ENCODE results near the gene GSTM5. TPM values are rescaled to one million over a fixed set of nuclear protein-coding genes. Genes with fewer than 3 reads are reported as not detected.

Gene GSTM5
- total RNA-seq, 1 experiment from 2014 or later: not detected

DNA sequence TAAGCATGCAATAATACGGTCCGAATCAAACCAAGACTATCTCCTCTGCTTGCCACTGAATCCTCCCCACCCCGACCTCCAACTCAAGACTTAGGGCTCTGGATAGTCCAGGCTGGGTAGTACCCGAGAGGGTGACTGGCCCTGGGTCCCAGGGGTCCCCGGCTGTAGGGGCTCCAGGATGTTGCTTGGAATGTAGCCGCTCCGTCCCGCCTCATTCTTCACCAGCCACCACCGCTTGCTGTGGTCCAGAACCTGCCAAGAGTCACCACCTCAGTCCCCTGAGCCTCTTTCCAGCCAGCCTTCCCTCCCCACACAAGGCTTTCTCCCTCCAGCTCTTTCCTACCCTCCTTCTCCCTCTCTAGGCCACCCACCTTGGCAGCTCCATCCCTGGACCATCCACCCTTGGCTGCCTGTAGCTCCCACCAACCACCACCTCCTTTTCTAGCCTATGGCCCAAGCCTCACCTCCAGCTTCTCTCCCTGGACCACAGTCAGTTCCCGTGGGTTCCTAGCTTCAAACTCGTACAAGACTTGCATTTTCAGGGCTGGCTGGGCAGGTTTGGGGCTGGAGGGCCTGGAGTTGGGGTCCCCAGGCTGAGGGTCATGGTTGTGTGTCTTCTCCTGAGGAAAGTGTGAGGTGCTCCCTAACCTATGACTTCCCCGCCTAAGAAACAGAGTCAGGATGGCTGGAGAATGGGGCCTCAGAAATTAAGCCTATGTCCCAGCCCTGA lies 39.6 kb downstream of the GSTM5 start:
- H3K56ac ChIP-seq (ENCODE audit: insufficient read length, low read depth, low read length): no peak overlapping the region
- no peaks in the 10 kb centered on the region for H3K27me3 ChIP-seq (ENCODE audit: insufficient read depth, low read length)
- WGBS (ENCODE audit: extremely low coverage, insufficient read length, low lambda C conversion rate): no CpG with 5 or more reads among the region's 12 CpGs
- H3K79me1 ChIP-seq (ENCODE audit: insufficient read depth, low read depth, low read length, poor library complexity, severe bottlenecking): no peaks in the 10 kb centered on the region
- Mint-ChIP-seq H3K4me1 (no peaks in the 10 kb centered on the region), H3K9me3 (peaks cover 18 to 24% of the 10 kb centered on the region in 2 experiments), H3K36me3 (ENCODE audit: insufficient read depth in 1 of 3, low read depth in 3 of 3) (peaks cover 3 to 6% (median 4%) of the 10 kb centered on the region in 3 experiments; a peak in 5 of 7 replicates), H3K4me3 (no peak overlapping the region), H3K27me3 (ENCODE audit: low read depth) (peaks cover 37% of the 10 kb centered on the region), H3K27ac (no peak overlapping the region; a peak in 1 of 7 replicates)
- no peak overlapping the region for H3K4ac ChIP-seq (ENCODE audit: low read depth, low read length)
- H2AFZ ChIP-seq (ENCODE audit: low read length): no peak overlapping the region
- H3K9me3 ChIP-seq (ENCODE audit: control insufficient read depth, low read depth, low read length): no peaks in the 10 kb centered on the region
- H3K4me1 ChIP-seq (ENCODE audit: insufficient read depth, low read length): no peaks in the 10 kb centered on the region
- H2BK120ac ChIP-seq (ENCODE audit: low read depth, low read length, poor library complexity, severe bottlenecking): no peak overlapping the region
- H2BK12ac ChIP-seq (ENCODE audit: insufficient read length, low read depth, low read length): no peak overlapping the region
- H4K8ac ChIP-seq (replicated peaks; ENCODE audit: insufficient read length, low read depth, low read length): no peak overlapping the region
- H4K5ac ChIP-seq (ENCODE audit: insufficient read length, low read depth, low read length): no peak overlapping the region
- no peak overlapping the region for H2BK20ac ChIP-seq (ENCODE audit: low read depth, low read length, poor library complexity, severe bottlenecking)
- no peaks in the 10 kb centered on the region for H3K79me2 ChIP-seq (ENCODE audit: insufficient read depth, low read length)
- no peaks in the 10 kb centered on the region for H4K20me1 ChIP-seq (ENCODE audit: control insufficient read depth, insufficient read depth, insufficient read length)
- H2BK15ac ChIP-seq (ENCODE audit: low read depth, low read length): no peak overlapping the region
- H3K27ac ChIP-seq (ENCODE audit: insufficient read length, low read depth, low read length): no peak overlapping the region
- H3K23me2 ChIP-seq (ENCODE audit: insufficient read length, low read depth, low read length, poor library complexity, severe bottlenecking): no peaks in the 10 kb centered on the region
- H3T11ph ChIP-seq (ENCODE audit: low read length): no peak overlapping the region
- no peak overlapping the region for H3K14ac ChIP-seq (ENCODE audit: insufficient read depth, low read length)
- no peak overlapping the region for H3K4me2 ChIP-seq (ENCODE audit: insufficient read depth, insufficient read length, low read length)
- H3K23ac ChIP-seq (ENCODE audit: insufficient read length, low read depth, low read length): no peak overlapping the region
- H3K9ac ChIP-seq (ENCODE audit: extremely low read depth, insufficient read length, low read length): no peak overlapping the region
- H3K18ac ChIP-seq (ENCODE audit: insufficient read length, low read depth, low read length): no peak overlapping the region
- H2AK5ac ChIP-seq (ENCODE audit: insufficient read length, low read length): no peak overlapping the region
- TF ChIP-seq, protein P1, sequence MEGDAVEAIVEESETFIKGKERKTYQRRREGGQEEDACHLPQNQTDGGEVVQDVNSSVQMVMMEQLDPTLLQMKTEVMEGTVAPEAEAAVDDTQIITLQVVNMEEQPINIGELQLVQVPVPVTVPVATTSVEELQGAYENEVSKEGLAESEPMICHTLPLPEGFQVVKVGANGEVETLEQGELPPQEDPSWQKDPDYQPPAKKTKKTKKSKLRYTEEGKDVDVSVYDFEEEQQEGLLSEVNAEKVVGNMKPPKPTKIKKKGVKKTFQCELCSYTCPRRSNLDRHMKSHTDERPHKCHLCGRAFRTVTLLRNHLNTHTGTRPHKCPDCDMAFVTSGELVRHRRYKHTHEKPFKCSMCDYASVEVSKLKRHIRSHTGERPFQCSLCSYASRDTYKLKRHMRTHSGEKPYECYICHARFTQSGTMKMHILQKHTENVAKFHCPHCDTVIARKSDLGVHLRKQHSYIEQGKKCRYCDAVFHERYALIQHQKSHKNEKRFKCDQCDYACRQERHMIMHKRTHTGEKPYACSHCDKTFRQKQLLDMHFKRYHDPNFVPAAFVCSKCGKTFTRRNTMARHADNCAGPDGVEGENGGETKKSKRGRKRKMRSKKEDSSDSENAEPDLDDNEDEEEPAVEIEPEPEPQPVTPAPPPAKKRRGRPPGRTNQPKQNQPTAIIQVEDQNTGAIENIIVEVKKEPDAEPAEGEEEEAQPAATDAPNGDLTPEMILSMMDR (conservative IDR thresholded peaks at IDR 0.05): no peak
- DNase-seq: no peak
- H4K91ac ChIP-seq (ENCODE audit: insufficient read length, low read depth, low read length): no peak overlapping the region
- H2BK5ac ChIP-seq (ENCODE audit: insufficient read length, low read length): no peak overlapping the region

Data from H9 (cell line).